H1 (cell line): Measurements from ENCODE around the gene PRR30. TPM values are rescaled to one million over a fixed set of nuclear protein-coding genes. Genes with fewer than 3 reads are reported as not detected.

Source experiments
- BACH1 ChIP-seq: IDR thresholded peaks from 2 replicates; pipeline ENCODE4 v1.6.1; 2012; ENCODE audit warnings: low read length, improper control_type of control experiment
- CBX5 ChIP-seq: fragments of 300-800, 300-1000 bp; sonication (generic); IDR thresholded peaks from 2 replicates; pipeline ENCODE4 v1.7.1; 2016; ENCODE audit warnings: antibody characterized with exemption, low read length, low read depth
- GTF2F1 ChIP-seq: IDR thresholded peaks from 2 replicates; pipeline ENCODE4 v1.6.1; 2012; ENCODE audit warnings: low read depth, low read length, improper control_type of control experiment, borderline replicate concordance
- NANOG ChIP-seq: IDR thresholded peaks from 2 replicates; pipeline ENCODE4 v1.6.1; 2011; ENCODE audit warnings: low read length, low read depth, mild to moderate bottlenecking, inconsistent platforms; ENCODE audit not compliant: insufficient read depth, poor library complexity, severe bottlenecking
- USF2 ChIP-seq: IDR thresholded peaks from 2 replicates; pipeline ENCODE4 v1.6.1; 2011; ENCODE audit warnings: low read length, improper control_type of control experiment
- polyA plus RNA-seq, 7 experiments: library from polyadenylated mRNA; depleted of rRNA in 3 of 7; stranded (reverse) in 5 of 7; unstranded in 2 of 7; fragments of >200 nt in 5 of 7; fragments of 200-250 nt in 2 of 7; gene quantifications; 1 replicate in 5 of 7; 2 replicates in 1 of 7; 4 replicates in 1 of 7; pipeline versions ENCODE4 v1.2.1 to v1.2.3, GENCODE V29; 2011 to 2013; ENCODE audit warnings: missing spikeins in 2 of 7, mixed read lengths in 2 of 7
- total RNA-seq: library from RNA; stranded (reverse); fragmentation: NEBNext Ultra II Directional; extraction: Animal tissue kit (Norgen Biotek cat#: 25700); gene quantifications from 2 replicates; pipeline ENCODE4 v1.2.1, GENCODE V29; 2021

Gene PRR30
- total and polyA plus RNA-seq, 2 of the 8 experiments (the other 6 are each of a cell fraction or from before 2014, with no cell fraction given): not detected

- no peak for TF ChIP-seq USF2
- no peak for TF ChIP-seq NANOG
- no peak for TF ChIP-seq GTF2F1
- TF ChIP-seq BACH1: no peak
- TF ChIP-seq CBX5: no peak
- TF ChIP-seq, all 59 proteins: peak for 0
These were observed 21.0 kb upstream of the PRR30 start (continued) for GRCh38 chr2:27160191-27160590.
